Bone marrow (tissue), 2 donors: Measurements from ENCODE around the gene SCAF4.

Experiments used
- DNase-seq, 2 donors: peaks; one replicate each; lab custom pipeline; 2025; lab: John Stamatoyannopoulos, UW

Gene SCAF4

GRCh38 chr21:31713115-31713514, 18.8 kb downstream of the SCAF4 start:
- DNase-seq = no peak

GRCh38 chr21:31711745-31712285, 20.1 kb downstream of the SCAF4 start:
- DNase-seq = no peak

GRCh38 chr21:31711326-31711725, 20.6 kb downstream of the SCAF4 start:
- no peak for DNase-seq

GRCh38 chr21:31710586-31710985, 21.3 kb downstream of the SCAF4 start:
- no peak for DNase-seq

GRCh38 chr21:31708541-31708940, 23.4 kb downstream of the SCAF4 start:
- no peak for DNase-seq

- no peak for DNase-seq
These were observed 24.4 kb downstream of the SCAF4 start for GRCh38 chr21:31707499-31707898.

- DNase-seq = no peak
These were observed 25.4 kb downstream of the SCAF4 start for GRCh38 chr21:31706562-31706961.

GRCh38 chr21:31700040-31700439, 31.9 kb downstream of the SCAF4 start:
- DNase-seq = no peak

GRCh38 chr21:31698461-31698860, 33.5 kb downstream of the SCAF4 start:
- no peak for DNase-seq

GRCh38 chr21:31696424-31696823, 35.5 kb downstream of the SCAF4 start:
- DNase-seq = no peak

GRCh38 chr21:31693222-31693621, 38.7 kb downstream of the SCAF4 start:
- DNase-seq = no peak

GRCh38 chr21:31688603-31689368, 43.1 kb downstream of the SCAF4 start:
- DNase-seq = no peak

GRCh38 chr21:31687108-31687507, 44.8 kb downstream of the SCAF4 start:
- no peak for DNase-seq

GRCh38 chr21:31686272-31686915, 45.5 kb downstream of the SCAF4 start:
- no peak for DNase-seq

- no peak for DNase-seq
These were observed 47.0 kb downstream of the SCAF4 start for GRCh38 chr21:31684918-31685317.

GRCh38 chr21:31683029-31683428, 48.9 kb downstream of the SCAF4 start:
- DNase-seq = no peak

- no peak for DNase-seq
These were observed 49.3 kb downstream of the SCAF4 start for GRCh38 chr21:31682620-31683019.

GRCh38 chr21:31678478-31678877, 53.4 kb downstream of the SCAF4 start:
- DNase-seq = no peak

GRCh38 chr21:31677047-31677446, 54.9 kb downstream of the SCAF4 start:
- no peak for DNase-seq

- no peak for DNase-seq
These were observed 56.0 kb downstream of the SCAF4 start for GRCh38 chr21:31675960-31676359.

GRCh38 chr21:31675318-31675717, 56.6 kb downstream of the SCAF4 start:
- DNase-seq = no peak

- DNase-seq = no peak
These were observed 58.5 kb downstream of the SCAF4 start for GRCh38 chr21:31673321-31673912.

- no peak for DNase-seq
These were observed 60.0 kb downstream of the SCAF4 start for GRCh38 chr21:31671931-31672330.
